Measurements from ENCODE around the gene TCTN1. TPM values are rescaled to one million over a fixed set of nuclear protein-coding genes. Genes with fewer than 3 reads are reported as not detected.

The TCTN1 gene
- total RNA-seq, 1 experiment from 2014 or later = 27.0 TPM

DNA sequence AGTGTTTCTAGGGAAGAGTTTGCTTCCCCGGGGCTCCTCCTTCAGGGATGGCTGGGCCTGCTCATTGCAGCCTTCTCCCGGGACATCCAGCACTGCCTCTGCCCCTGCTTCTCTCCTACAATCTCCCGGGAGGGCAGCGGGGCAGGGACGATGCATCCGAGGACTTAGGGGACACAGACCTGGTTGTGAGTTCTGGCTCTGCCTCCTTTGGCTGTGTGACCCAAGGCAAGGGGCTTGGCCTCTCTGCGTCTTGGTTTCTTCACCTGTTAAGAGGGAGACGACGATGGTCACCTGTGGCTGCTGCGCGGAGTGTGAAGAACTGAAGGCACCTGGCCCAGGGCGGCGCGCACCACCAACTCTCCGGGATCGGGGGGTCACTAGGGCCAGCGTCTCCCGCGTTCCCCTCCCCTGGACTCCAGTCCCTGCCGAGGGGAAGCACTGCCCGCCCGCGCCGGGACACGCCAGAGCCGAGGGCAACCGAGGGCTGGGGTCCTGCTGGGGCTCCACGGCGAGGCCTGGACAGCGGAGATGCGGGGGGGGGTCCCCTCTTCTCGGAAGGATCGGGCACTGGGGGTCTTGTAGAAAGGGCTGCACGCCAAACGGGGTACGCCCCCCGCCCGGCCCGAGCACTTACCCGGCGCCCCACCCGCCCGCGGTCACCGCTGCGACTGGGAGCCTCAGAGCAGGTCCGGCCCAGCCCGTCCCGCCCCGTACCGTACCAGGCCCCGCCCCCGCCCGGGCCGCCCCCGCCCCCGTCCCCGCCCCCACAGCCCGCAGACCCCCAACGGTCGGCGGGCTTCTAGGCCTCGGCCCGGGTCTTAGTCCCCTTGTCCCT, 74.7 kb downstream of the TCTN1 start, which contains the start of gene HVCN1 (continued):
- no peak for TF ChIP-seq TCF7L2 (IDR thresholded peaks at IDR 0.05; ENCODE audit: borderline replicate concordance, extremely low read depth, insufficient read depth, insufficient read length)
- no peak for TF ChIP-seq SIN3A (IDR thresholded peaks at IDR 0.05; ENCODE audit: low read depth)
- TF ChIP-seq ZNF274 (IDR thresholded peaks at IDR 0.05; ENCODE audit: low read depth, low read length) = no peak
- TF ChIP-seq EZH2phosphoT487 (IDR thresholded peaks at IDR 0.05; ENCODE audit: borderline replicate concordance) = no peak
- TF ChIP-seq POLR2AphosphoS5 (IDR thresholded peaks at IDR 0.05; ENCODE audit: low read depth, low read length) = no peak

DNA sequence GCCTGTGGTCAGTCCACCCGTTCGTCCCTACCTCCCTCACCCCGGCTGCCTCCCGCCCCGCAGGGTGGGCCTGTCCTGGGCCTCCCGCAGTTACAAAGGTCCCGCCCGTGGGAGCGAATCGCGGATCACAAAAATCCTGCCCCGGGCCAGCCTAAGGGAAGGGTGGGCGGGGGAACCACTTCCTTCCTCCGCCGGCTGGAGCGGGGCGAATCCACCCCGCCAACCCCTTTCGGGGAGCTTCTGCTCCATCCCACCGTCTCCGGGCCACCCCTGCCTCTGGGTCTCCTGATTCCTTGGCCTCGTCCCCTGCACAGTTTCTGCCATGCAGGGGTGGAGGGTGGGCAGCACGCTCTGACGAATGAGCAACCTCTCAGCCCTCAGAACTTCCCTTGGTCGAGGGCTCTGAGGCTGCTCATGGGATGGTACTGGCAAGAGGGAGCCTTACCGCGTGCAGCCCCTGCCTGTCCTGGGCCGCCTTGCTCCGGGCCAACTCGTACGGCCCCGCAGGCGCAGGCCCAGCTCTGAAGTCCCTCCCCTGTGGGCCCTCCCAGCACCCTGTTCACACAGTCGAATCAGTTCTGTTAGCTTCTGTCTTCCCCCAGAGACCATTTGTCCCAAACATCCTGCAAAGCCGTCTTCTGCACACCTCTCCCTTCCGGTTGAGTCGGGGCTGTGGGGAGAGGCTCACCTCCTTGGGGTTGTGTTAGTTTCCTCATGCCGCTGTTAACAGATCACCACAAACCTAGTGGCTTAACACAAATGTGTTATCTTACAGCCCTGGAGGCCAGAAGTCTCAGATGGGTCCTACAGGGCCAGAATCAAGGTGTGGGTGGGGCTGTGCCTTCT, 75.6 kb downstream of the TCTN1 start:
- H3K4me3 ChIP-seq (replicated peaks in 1 of 2; ENCODE audit: low read depth in 1 of 2, low read length in 2 of 2) = no peak overlapping the region
- 0 out of 2 replicates have a peak, but pooled peaks cover 5% of the 10 kb centered on the region for H3K27me3 ChIP-seq (ENCODE audit: insufficient read depth, low read length)
- H2AFZ ChIP-seq (ENCODE audit: low read depth, low read length, poor library complexity, severe bottlenecking) = no peak overlapping the region
- no peaks in the 10 kb centered on the region for H4K20me1 ChIP-seq (ENCODE audit: insufficient read depth)
- TF ChIP-seq EGR1 (IDR thresholded peaks at IDR 0.05; ENCODE audit: low read depth) = no peak
- TF ChIP-seq, protein P1, sequence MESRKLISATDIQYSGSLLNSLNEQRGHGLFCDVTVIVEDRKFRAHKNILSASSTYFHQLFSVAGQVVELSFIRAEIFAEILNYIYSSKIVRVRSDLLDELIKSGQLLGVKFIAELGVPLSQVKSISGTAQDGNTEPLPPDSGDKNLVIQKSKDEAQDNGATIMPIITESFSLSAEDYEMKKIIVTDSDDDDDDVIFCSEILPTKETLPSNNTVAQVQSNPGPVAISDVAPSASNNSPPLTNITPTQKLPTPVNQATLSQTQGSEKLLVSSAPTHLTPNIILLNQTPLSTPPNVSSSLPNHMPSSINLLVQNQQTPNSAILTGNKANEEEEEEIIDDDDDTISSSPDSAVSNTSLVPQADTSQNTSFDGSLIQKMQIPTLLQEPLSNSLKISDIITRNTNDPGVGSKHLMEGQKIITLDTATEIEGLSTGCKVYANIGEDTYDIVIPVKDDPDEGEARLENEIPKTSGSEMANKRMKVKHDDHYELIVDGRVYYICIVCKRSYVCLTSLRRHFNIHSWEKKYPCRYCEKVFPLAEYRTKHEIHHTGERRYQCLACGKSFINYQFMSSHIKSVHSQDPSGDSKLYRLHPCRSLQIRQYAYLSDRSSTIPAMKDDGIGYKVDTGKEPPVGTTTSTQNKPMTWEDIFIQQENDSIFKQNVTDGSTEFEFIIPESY (IDR thresholded peaks at IDR 0.05; ENCODE audit: extremely low read depth, insufficient replicate concordance, low read length) = no peak
- TF ChIP-seq, protein P2, sequence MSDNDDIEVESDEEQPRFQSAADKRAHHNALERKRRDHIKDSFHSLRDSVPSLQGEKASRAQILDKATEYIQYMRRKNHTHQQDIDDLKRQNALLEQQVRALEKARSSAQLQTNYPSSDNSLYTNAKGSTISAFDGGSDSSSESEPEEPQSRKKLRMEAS (IDR thresholded peaks at IDR 0.05) = no peak
- no peak for TF ChIP-seq CEBPB (IDR thresholded peaks at IDR 0.05; ENCODE audit: low read depth)
- TF ChIP-seq CBX3 (IDR thresholded peaks at IDR 0.05; ENCODE audit: low read depth) = no peak
- BruUV-seq (replicated peaks) = no TSS peak
- RAD21 ChIA-PET (ENCODE audit: low non-redundant PET in 1 of 2, low total read pairs in 2 of 2, uncharacterized antibody in 2 of 2, unreplicated experiment in 2 of 2) = no interaction called here
- no peaks in the 10 kb centered on the region for H3K9me2 ChIP-seq (ENCODE audit: insufficient read depth)
- no peaks in the 10 kb centered on the region for H3K36me3 ChIP-seq (ENCODE audit: control insufficient read depth in 1 of 2, insufficient read depth in 2 of 2, low read length in 2 of 2)
- no peaks in the 10 kb centered on the region for H3K4me1 ChIP-seq (ENCODE audit: control insufficient read depth in 1 of 2, insufficient read depth in 2 of 2, low read length in 2 of 2)
- H3K9me3 ChIP-seq (ENCODE audit: control insufficient read depth in 1 of 2, insufficient read depth in 1 of 2, low read depth in 1 of 2, low read length in 2 of 2) = no peaks in the 10 kb centered on the region
- DNase-seq (ENCODE audit: low read depth, low spot score) (no peak), ATAC-seq (no peak; the same call in 1 of the 2 replicates)
- intact Hi-C loops (cut with micrococcal nuclease) = loop anchor here (10.0 kb wide), 1 partner anchor 75 kb away; the partner anchor contains the start of gene TCTN1
- H3K4me2 ChIP-seq (ENCODE audit: low read length) = no peak overlapping the region
- POLR2A ChIA-PET = no interaction called here
- H3K27ac ChIP-seq (ENCODE audit: low read depth, low read length) = no peak overlapping the region
- H3K9ac ChIP-seq (ENCODE audit: low read length) = no peak overlapping the region
- CTCF ChIA-PET = no interaction called here
- H3K79me2 ChIP-seq (ENCODE audit: insufficient read depth, low read length) = no peaks in the 10 kb centered on the region

All from HCT116 (cell line).